Karpas-422 (cell line): ENCODE measurements around the gene LANCL2. TPM values are rescaled to one million over a fixed set of nuclear protein-coding genes. Genes with fewer than 3 reads are reported as not detected.
"Not testable (repeated sequence)": the region's sequence is repeated elsewhere in the genome, so short reads cannot be mapped to it uniquely, and the experiment has no call there.

ENCODE experiments used
- DNase-seq: peaks from one replicate; pipeline ENCODE4 v3.0.0-alpha.2; 2015
- H2AFZ ChIP-seq: fragments of 200-600 bp; sonication (generic); 2 replicates; pipeline ENCODE4 v1.6.1; 2014; ENCODE audit warnings: antibody characterized with exemption, low read length, mixed read lengths
- H3K27ac ChIP-seq: fragments of 200-600 bp; sonication (generic); 2 replicates; pipeline ENCODE4 v1.5.1; 2014; ENCODE audit warnings: mild to moderate bottlenecking, low read length, moderate library complexity
- H3K27me3 ChIP-seq: fragments of 200-600 bp; sonication (generic); 2 replicates; pipeline ENCODE4 v1.6.1; 2014; ENCODE audit warnings: low read length, mixed read lengths
- H3K36me3 ChIP-seq: fragments of 200-600 bp; sonication (generic); 2 replicates; pipeline ENCODE4 v1.6.1; 2014; ENCODE audit warnings: low read length, mixed read lengths; ENCODE audit not compliant: insufficient read depth
- H3K4me1 ChIP-seq: fragments of 200-600 bp; sonication (generic); 2 replicates; pipeline ENCODE4 v1.6.1; 2014; ENCODE audit warnings: mild to moderate bottlenecking, low read length, mixed read lengths
- H3K4me2 ChIP-seq: fragments of 200-600 bp; sonication (generic); 2 replicates; pipeline ENCODE4 v1.6.1; 2014; ENCODE audit warnings: low read length, low read depth, mild to moderate bottlenecking; ENCODE audit not compliant: poor library complexity, severe bottlenecking
- H3K4me3 ChIP-seq: fragments of 200-600 bp; sonication (generic); 2 replicates; pipeline ENCODE4 v1.5.1; 2014; ENCODE audit warnings: mild to moderate bottlenecking, antibody characterized with exemption, low read length, mixed read lengths
- H3K79me2 ChIP-seq: fragments of 200-600 bp; sonication (generic); 2 replicates; pipeline ENCODE4 v1.6.1; 2014; ENCODE audit warnings: mild to moderate bottlenecking, low read length, mixed read lengths
- H3K9ac ChIP-seq: fragments of 200-600 bp; sonication (generic); 2 replicates; pipeline ENCODE4 v1.6.0; 2014; ENCODE audit warnings: low read length
- H3K9me2 ChIP-seq: fragments of 200-600 bp; sonication (generic), shearing (Covaris generic); replicated peaks from 2 replicates; pipeline ENCODE4 v1.6.0; 2014; ENCODE audit warnings: mild to moderate bottlenecking, low read length, moderate library complexity; ENCODE audit not compliant: insufficient read depth
- H3K9me3 ChIP-seq: fragments of 300-700, 200-600 bp; sonication (generic); 2 replicates; pipeline ENCODE4 v1.6.1; 2014; ENCODE audit warnings: low read length, mixed read lengths
- H4K20me1 ChIP-seq: fragments of 200-600 bp; sonication (generic); 2 replicates; pipeline ENCODE4 v1.6.1; 2014; ENCODE audit warnings: mild to moderate bottlenecking, antibody characterized with exemption, low read length, low read depth; ENCODE audit not compliant: insufficient read depth
- total RNA-seq: library from RNA; depleted of rRNA; stranded (reverse); fragments of >200 nt; shearing (Covaris generic); gene quantifications from 2 replicates; pipeline ENCODE4 v1.2.3, GENCODE V29; 2014; ENCODE audit warnings: low replicate concordance

Gene LANCL2
- total RNA-seq, 1 experiment from 2014 or later: 10.9 TPM

- Histone ChIP-seq H3K27ac (no peak overlapping the region), H4K20me1 (no peaks in the 10 kb centered on the region), H3K79me2 (no peaks in the 10 kb centered on the region), H3K9me3 (no peaks in the 10 kb centered on the region), H3K4me3 (no peak overlapping the region), H3K36me3 (no peaks in the 10 kb centered on the region), H2AFZ (no peak overlapping the region), H3K4me2 (no peak overlapping the region), H3K9me2 (no peaks in the 10 kb centered on the region), H3K9ac (no peak overlapping the region), H3K4me1 (no peaks in the 10 kb centered on the region), H3K27me3 (no peaks in the 10 kb centered on the region)
- no peak for DNase-seq
Observed at GRCh38 chr7:55400191-55400590, 35.1 kb downstream of the LANCL2 start.

GRCh38 chr7:55402506-55402905 lies 37.4 kb downstream of the LANCL2 start:
- H3K9me2 ChIP-seq, H3K27ac ChIP-seq, H3K4me3 ChIP-seq, H3K36me3 ChIP-seq, H4K20me1 ChIP-seq, DNase-seq, H3K79me2 ChIP-seq, H3K4me2 ChIP-seq, H2AFZ ChIP-seq, H3K9me3 ChIP-seq, H3K9ac ChIP-seq, H3K4me1 ChIP-seq, H3K27me3 ChIP-seq: not testable (repeated sequence)

- no peaks in the 10 kb centered on the region for H3K36me3 ChIP-seq
- no peak overlapping the region for H3K4me3 ChIP-seq
- H3K4me2 ChIP-seq: no peak overlapping the region
- no peak overlapping the region for H3K9ac ChIP-seq
- no peaks in the 10 kb centered on the region for H3K27me3 ChIP-seq
- no peaks in the 10 kb centered on the region for H4K20me1 ChIP-seq
- no peaks in the 10 kb centered on the region for H3K79me2 ChIP-seq
- no peak overlapping the region for H3K27ac ChIP-seq
- no peaks in the 10 kb centered on the region for H3K9me2 ChIP-seq
- DNase-seq: no peak
- H2AFZ ChIP-seq: no peak overlapping the region
- no peaks in the 10 kb centered on the region for H3K9me3 ChIP-seq
- no peaks in the 10 kb centered on the region for H3K4me1 ChIP-seq
Observed at GRCh38 chr7:55405856-55406541, 40.9 kb downstream of the LANCL2 start.

- H3K9me3 ChIP-seq: no peaks in the 10 kb centered on the region
- H3K9me2 ChIP-seq: no peaks in the 10 kb centered on the region
- no peak overlapping the region for H2AFZ ChIP-seq
- H3K4me1 ChIP-seq: no peaks in the 10 kb centered on the region
- no peaks in the 10 kb centered on the region for H3K27me3 ChIP-seq
- H3K9ac ChIP-seq: no peak overlapping the region
- H3K79me2 ChIP-seq: no peaks in the 10 kb centered on the region
- DNase-seq: no peak
- no peak overlapping the region for H3K4me3 ChIP-seq
- no peak overlapping the region for H3K4me2 ChIP-seq
- no peak overlapping the region for H3K27ac ChIP-seq
- no peaks in the 10 kb centered on the region for H4K20me1 ChIP-seq
- H3K36me3 ChIP-seq: no peaks in the 10 kb centered on the region
Observed at GRCh38 chr7:55409482-55410225, 44.5 kb downstream of the LANCL2 start.

- H2AFZ ChIP-seq: no peak overlapping the region
- no peak overlapping the region for H3K9ac ChIP-seq
- no peak overlapping the region for H3K4me2 ChIP-seq
- no peaks in the 10 kb centered on the region for H4K20me1 ChIP-seq
- H3K9me2 ChIP-seq: no peaks in the 10 kb centered on the region
- H3K79me2 ChIP-seq: no peaks in the 10 kb centered on the region
- no peaks in the 10 kb centered on the region for H3K4me1 ChIP-seq
- H3K36me3 ChIP-seq: no peaks in the 10 kb centered on the region
- no peaks in the 10 kb centered on the region for H3K27me3 ChIP-seq
- H3K9me3 ChIP-seq: no peaks in the 10 kb centered on the region
- DNase-seq: no peak
- no peak overlapping the region for H3K4me3 ChIP-seq
- H3K27ac ChIP-seq: no peak overlapping the region
Observed at GRCh38 chr7:55410667-55411239, 45.6 kb downstream of the LANCL2 start.

GRCh38 chr7:55411844-55412243 lies 46.7 kb downstream of the LANCL2 start:
- Histone ChIP-seq H3K4me3 (no peak overlapping the region), H3K79me2 (no peaks in the 10 kb centered on the region), H3K36me3 (no peaks in the 10 kb centered on the region), H3K27ac (no peak overlapping the region), H3K27me3 (no peaks in the 10 kb centered on the region), H3K9me2 (no peaks in the 10 kb centered on the region), H3K4me2 (no peak overlapping the region), H4K20me1 (no peaks in the 10 kb centered on the region), H3K4me1 (no peaks in the 10 kb centered on the region), H3K9ac (no peak overlapping the region), H3K9me3 (no peaks in the 10 kb centered on the region), H2AFZ (no peak overlapping the region)
- no peak for DNase-seq

- Histone ChIP-seq H3K4me1 (no peaks in the 10 kb centered on the region), H3K4me3 (no peak overlapping the region), H3K9ac (no peak overlapping the region), H2AFZ (no peak overlapping the region), H3K9me3 (no peaks in the 10 kb centered on the region), H3K27me3 (no peaks in the 10 kb centered on the region), H3K27ac (no peak overlapping the region), H3K36me3 (no peaks in the 10 kb centered on the region), H3K79me2 (no peaks in the 10 kb centered on the region), H3K4me2 (no peak overlapping the region), H4K20me1 (no peaks in the 10 kb centered on the region), H3K9me2 (no peaks in the 10 kb centered on the region)
- no peak for DNase-seq
Observed at GRCh38 chr7:55413442-55413841, 48.3 kb downstream of the LANCL2 start.

- Histone ChIP-seq H2AFZ (no peak overlapping the region), H3K27me3 (no peaks in the 10 kb centered on the region), H4K20me1 (no peaks in the 10 kb centered on the region), H3K9ac (no peak overlapping the region), H3K9me2 (no peaks in the 10 kb centered on the region), H3K4me2 (peak overlapping the region; percentile 21), H3K4me3 (no peak overlapping the region), H3K4me1 (no peaks in the 10 kb centered on the region), H3K79me2 (no peaks in the 10 kb centered on the region), H3K36me3 (no peaks in the 10 kb centered on the region), H3K9me3 (no peaks in the 10 kb centered on the region), H3K27ac (no peak overlapping the region)
- peak; percentile 93 for DNase-seq
Observed at GRCh38 chr7:55415173-55415778, 50.1 kb downstream of the LANCL2 start.
